H7 (cell line): Measurements from ENCODE around the gene CCNDBP1. TPM values are rescaled to one million over a fixed set of nuclear protein-coding genes. Genes with fewer than 3 reads are reported as not detected.

ENCODE experiments used
- DNase-seq: peaks from one replicate; pipeline ENCODE4 v3.0.0; 2012
- H3K27me3 ChIP-seq: 2 replicates; pipeline ENCODE4 v1.6.0; 2011; ENCODE audit warnings: mild to moderate bottlenecking, low read length; ENCODE audit not compliant: control insufficient read depth, insufficient read depth
- H3K36me3 ChIP-seq: replicated peaks from 2 replicates; pipeline ENCODE4 v1.5.1; 2011; ENCODE audit warnings: low read length; ENCODE audit not compliant: control insufficient read depth, insufficient read depth
- H3K4me3 ChIP-seq: 2 replicates; pipeline ENCODE4 v1.5.1; 2011; ENCODE audit warnings: low read depth, mild to moderate bottlenecking, control low read depth, low read length, moderate library complexity; ENCODE audit not compliant: insufficient read depth
- total RNA-seq: library from RNA; depleted of rRNA; stranded (reverse); fragments of >200 nt; shearing (Covaris generic); gene quantifications from 2 replicates; pipeline ENCODE4 v1.2.3, GENCODE V29; 2014

The CCNDBP1 gene
- total RNA-seq, 1 experiment from 2014 or later: 51.3 TPM

DNA sequence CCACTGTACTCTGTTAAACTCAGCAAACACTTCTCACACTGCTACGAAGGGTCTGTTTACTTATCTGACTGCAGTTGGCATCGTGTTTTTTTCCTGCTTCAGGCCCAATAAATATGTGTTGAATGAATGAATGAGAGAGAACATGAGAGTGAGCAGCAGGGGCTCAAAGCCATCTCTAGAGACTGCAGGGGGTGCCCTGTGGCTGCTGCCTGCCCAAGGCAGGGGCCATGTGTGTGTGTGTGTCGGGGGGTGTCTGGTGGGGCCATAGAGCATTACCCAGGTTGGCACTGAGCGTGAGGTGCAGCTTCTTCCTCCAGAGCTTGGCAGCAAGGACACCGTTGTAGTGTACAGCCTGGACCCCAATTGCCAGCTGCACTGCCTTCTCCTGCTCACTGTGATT is 20.9 kb downstream of the CCNDBP1 start:
- Histone ChIP-seq H3K36me3 (no peaks in the 10 kb centered on the region), H3K4me3 (no peak overlapping the region), H3K27me3 (no peaks in the 10 kb centered on the region)
- DNase-seq: peak; percentile 8

DNA sequence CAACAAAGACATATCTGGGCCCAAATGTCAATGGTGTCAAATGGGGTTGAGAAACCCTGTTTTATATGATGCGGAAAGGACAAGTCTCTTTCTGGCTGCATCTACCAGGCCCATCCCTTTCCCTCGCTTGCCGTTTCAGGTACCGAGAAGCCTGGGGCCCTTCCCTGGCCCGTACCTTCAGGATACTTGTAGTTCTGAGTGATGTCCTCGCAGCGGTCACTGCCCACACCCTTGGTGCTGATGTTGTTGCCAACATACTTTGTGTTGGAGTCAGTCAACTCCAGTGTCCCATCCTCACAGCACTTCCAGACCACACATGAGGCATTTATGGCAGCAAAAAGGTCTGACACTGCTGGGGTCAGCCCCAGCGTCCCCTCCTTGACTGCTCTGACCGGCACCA is 21.8 kb downstream of the CCNDBP1 start:
- Histone ChIP-seq H3K4me3 (no peak overlapping the region), H3K36me3 (no peaks in the 10 kb centered on the region), H3K27me3 (no peaks in the 10 kb centered on the region)
- DNase-seq: peak; percentile 10

DNA sequence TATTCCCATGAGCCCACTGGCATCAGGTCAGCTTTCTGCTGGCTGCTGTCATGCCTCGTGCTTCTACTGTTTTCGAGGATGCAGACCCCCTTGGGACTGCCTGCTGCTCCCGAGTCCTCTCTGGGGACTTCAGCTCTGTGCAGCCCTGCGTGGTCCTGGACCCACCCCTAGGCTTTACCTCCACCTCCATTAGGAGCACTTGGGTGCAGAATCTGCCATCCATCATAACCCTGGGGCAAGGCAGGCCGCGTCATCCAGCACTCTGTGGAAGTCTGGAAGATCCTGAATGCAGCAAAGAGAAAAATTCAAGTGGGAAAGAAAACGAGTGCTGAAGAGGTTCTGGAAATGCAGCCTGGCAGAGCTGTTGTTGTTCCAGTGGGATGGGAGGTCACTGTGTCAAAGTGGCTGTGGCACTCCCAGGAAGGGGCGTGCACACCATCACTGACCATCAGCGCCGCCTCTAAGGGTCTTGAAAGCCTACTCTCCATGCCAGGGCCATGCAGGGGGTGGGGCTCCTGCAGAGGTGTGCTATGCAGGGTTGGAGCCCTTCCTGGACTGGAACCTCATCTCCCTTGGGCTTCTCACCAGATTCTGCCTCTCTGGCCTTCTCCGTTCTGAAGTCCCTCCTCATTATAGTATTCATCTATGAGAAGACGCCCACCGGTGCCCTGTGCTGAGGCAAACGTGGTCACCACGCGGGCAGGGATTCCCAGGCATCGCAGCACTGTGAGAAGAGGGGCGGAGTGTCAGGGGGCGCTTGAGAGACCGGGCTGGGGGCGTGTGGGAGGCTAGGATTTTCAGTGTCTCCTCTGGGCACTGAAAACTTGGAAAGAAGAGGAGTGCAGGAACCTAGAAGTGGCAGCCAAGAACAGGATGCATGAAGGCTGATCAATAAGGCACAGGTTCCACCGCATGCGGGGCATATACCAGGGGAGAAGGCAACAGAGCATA is 23.1 kb downstream of the CCNDBP1 start:
- DNase-seq: peak; percentile 11

DNA sequence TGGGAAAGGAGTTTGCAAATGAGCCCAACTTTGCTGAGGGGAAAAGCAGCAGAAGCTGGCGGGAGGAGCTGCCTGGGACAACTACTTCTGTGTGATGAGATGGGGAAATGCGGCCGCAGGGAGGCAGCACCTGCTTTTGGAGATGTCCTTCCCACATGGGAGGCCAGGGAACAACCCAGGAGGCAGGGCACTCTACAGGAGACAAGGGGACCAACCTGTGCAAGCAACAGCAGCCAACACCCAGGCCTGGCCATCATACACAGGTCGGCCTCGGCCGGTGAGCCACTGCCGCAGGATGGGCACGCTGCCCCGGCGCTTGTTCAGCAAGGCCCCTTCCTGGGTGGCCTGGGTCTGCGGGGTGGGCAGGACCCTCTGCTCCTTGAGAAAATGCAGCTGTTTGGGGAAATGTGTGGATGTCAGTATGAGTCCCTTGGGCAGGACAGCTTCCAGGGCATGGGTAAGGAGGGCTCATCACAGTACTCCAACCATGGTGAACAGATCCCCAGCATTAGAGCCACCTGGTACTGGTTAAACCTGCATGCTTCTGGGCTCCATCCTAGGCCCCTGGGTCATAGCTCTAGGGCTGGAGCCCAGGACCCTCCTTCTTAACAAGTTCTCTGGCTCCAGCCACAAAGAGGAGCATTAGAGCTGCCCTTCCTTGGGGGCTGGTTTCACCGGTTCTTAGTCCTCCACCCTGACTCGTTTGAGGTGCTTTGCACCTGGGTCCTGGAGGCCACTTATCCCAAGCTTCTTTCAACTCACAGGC is 24.0 kb downstream of the CCNDBP1 start:
- Histone ChIP-seq H3K27me3 (no peaks in the 10 kb centered on the region), H3K4me3 (no peak overlapping the region), H3K36me3 (no peaks in the 10 kb centered on the region)
- DNase-seq: peak; percentile 89

More for the DNA sequence above, 23.1 kb downstream of the CCNDBP1 start:
- Histone ChIP-seq H3K4me3 (no peak overlapping the region), H3K27me3 (no peaks in the 10 kb centered on the region), H3K36me3 (no peaks in the 10 kb centered on the region)

DNA sequence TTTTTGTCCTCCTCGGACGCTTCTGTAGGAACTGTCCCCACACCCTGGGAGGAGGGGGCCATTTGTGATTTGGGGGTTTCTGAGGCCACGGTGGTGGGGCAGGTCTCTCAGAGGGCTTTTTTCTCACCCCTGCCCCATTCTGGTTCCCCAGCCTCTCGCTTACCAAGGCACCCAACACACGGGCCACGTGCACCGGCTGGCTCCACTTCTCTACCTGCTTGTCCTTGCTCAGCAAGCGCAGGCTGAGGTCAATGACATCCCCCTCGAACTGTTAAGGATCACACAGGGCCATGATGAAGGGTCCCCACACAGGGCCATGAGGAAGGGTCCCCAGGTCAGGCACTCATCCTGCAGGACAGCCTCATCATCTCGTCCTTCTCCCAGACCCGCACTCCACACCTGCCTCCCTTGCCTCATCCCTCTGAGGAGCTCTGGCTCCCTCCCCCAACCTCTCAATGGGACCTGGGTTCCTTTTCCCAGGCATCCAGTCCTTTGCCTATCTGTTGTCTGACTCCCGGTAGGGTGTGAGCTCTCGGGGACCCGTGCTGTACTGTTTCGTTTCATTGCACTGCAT is 25.1 kb downstream of the CCNDBP1 start:
- Histone ChIP-seq H3K27me3 (no peaks in the 10 kb centered on the region), H3K4me3 (no peak overlapping the region), H3K36me3 (no peaks in the 10 kb centered on the region)
- DNase-seq: peak; percentile 16

DNA sequence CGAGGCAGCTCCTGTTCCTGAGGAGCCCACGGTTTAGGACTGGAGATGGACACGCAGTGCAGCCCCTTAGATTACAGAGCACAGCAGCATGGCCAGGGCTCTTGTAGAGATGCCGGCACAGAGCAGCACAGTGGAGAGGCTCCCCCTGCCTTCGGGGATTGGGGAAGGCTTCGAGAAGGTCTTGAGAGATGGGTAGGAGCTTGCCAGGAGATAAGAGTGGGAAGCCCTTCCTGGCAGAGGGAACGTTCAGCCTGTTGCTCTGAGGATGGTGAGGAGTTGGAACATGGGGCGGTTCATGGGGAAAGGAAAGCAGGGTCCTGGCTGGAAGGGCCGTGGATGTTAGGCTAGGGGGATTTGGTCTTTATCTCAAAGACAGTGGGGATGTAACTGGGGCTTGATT is 25.6 kb downstream of the CCNDBP1 start:
- Histone ChIP-seq H3K27me3 (no peaks in the 10 kb centered on the region), H3K4me3 (no peak overlapping the region), H3K36me3 (no peaks in the 10 kb centered on the region)
- peak; percentile 27 for DNase-seq

DNA sequence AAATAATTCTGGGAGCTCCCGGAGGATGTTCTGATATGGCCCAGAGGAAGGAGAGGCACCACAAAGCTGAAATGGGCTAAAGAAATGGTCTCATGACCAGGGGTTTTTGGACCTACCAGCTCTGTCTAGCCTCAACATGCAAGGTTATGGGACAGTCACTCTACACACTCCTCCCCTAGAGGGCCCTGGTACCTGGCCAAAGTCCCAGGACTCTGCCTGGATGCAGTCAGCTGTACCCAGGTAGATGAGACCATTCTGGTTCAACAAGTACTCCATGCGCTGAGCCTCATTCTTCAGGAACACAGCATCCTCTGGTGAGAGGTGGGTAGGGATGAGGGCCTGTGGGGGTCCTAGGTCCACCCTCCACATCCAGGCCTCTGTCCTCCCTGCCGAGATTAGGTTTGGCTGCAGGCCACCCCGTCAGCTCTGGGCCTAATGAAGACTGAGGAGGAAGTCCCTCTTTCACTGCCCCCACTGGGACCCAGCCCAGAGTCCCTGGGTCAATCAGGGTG is 26.1 kb downstream of the CCNDBP1 start:
- no peaks in the 10 kb centered on the region for H3K36me3 ChIP-seq
- no peak overlapping the region for H3K4me3 ChIP-seq
- H3K27me3 ChIP-seq: no peaks in the 10 kb centered on the region
- peak; percentile 15 for DNase-seq

DNA sequence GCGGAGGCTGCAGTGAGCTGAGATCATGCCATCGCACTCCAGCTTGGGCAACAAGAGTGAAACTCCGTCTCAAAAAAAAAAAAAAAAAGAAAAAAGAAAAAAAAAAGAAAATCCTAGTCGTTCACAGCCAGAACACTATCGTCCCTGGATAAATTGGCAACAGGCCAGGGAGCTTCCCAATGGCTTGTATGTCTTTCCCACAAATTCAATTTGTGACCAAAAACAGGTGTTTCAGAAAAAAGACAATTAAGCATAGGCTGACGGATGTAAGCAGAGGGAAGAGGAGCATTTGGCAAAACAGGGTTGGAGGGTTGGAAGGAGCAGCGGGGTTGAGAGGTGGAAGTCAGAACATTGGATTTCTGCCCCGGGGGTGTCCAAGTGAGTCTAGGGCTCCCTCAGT is 27.1 kb downstream of the CCNDBP1 start:
- Histone ChIP-seq H3K27me3 (no peaks in the 10 kb centered on the region), H3K36me3 (no peaks in the 10 kb centered on the region), H3K4me3 (no peak overlapping the region)
- DNase-seq: no peak

DNA sequence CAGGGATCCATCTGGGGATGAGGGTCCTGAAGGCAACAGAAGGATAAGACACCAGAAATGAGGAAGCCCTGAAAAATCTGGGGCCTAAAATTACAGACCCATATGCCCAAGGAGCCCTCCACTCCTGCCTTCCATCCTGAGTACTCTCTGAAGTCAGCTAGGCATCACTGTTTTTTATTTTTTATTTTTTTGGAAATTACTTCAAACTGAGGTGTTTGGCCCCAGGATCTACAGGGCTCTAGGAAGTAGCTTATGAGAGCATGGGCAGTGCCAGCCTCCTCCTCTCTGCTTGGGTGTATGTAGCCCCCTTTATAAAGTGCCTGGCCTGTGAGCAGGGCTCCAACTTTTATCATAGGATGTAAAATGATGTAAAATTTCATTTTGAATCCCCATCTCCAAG is 27.7 kb downstream of the CCNDBP1 start:
- DNase-seq: no peak
- H3K36me3 ChIP-seq: no peaks in the 10 kb centered on the region
- no peak overlapping the region for H3K4me3 ChIP-seq

DNA sequence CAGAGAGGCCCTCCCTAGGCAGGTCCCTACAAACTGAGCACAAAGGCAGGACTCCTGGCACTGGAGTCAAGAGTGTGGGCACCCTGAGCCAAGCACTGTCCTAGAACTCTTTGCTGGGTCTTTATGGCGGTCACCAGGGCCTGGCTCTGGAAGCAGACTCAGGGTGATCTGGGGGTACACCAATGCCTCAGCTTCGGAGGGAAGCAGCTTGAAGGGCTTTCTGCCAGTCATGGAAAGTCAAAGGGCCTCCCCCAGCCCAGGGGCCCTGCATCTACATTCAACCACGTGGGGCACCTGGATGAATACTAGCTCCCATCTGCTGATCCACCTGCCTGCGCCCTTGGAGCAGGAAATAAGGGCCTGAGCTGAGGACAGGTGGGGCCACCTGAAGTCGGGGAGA is 28.3 kb downstream of the CCNDBP1 start:
- no peak overlapping the region for H3K4me3 ChIP-seq
- no peaks in the 10 kb centered on the region for H3K36me3 ChIP-seq
- no peak for DNase-seq
- H3K27me3 ChIP-seq: no peaks in the 10 kb centered on the region

More for the DNA sequence above, 27.7 kb downstream of the CCNDBP1 start:
- no peaks in the 10 kb centered on the region for H3K27me3 ChIP-seq

DNA sequence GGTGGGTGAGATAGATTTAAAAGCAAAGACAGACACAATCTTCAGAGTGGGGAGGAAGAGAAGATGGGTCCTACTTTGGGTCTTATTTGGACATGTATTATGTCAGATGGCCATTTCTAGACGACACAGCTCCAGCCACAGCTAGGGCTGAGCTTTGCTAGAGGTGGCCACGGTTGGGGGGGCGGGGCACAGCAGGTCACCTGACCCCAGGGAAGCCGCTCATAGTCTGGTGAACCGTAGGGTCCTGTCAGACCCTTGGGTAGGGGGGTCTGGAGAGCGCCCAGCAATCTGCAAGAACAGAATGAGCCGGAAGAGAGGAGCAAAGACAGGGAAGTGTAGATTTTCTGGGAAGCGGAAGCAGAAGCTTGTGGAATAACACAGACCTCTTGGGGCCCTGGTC is 29.0 kb downstream of the CCNDBP1 start:
- DNase-seq: peak; percentile 42
- Histone ChIP-seq H3K4me3 (no peak overlapping the region), H3K36me3 (no peaks in the 10 kb centered on the region), H3K27me3 (no peaks in the 10 kb centered on the region)

DNA sequence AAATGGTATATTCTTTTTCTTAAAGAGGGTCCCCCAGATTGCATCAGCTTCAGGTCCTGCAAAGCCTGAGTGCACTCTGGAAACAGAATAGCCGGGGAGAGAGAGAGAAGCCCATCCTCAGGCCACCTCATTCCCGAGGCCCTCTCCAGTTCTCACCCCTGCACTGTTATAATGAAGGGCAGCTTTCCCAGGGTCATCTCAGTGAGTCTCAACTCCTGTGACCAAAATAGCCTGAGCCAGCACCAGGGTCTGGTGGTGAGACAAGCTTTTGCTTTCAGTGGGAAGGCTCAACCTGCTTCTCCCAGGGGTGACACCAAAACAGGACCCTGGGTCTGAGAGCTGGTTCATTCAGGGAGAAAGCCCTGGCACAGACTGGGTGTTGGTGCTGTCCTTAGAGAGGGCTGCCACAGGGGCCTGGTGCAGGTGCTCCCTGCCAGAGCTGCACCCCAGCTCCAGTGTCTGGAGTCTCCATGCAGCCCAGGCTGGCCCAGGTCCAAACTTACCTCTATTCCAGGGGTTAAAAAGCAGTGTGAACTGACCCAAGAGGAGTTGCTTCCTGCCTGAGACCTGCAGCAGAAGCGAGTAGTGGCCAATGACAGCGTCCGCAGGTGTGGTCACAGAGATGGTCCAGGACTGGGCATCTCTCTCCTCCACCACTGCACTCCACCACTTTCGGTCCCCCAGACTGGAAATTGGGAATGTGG is 29.5 kb downstream of the CCNDBP1 start:
- H3K4me3 ChIP-seq: no peak overlapping the region
- DNase-seq: peak; percentile 29
- no peaks in the 10 kb centered on the region for H3K36me3 ChIP-seq
- H3K27me3 ChIP-seq: no peaks in the 10 kb centered on the region

DNA sequence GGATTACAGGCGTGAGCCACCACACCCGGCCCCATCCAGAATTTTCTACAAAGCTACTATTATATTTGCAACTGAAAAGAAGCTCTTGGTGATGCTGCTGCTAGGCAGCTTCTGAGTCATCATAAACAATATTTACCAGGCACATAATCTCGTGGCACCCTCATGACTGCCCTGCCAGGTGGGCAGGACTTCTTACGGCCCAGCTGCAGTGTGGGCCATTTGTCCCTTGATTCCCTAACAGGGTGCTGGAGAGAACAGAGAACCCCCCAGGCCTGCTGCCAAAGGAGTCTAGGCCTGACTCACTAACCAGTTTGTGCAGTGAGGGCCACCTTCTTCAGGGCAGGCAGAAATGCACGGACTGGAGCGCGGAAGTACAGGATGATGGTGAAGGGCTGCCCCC is 30.8 kb downstream of the CCNDBP1 start:
- no peak for DNase-seq
- H3K27me3 ChIP-seq: no peaks in the 10 kb centered on the region

More for the DNA sequence above, 30.8 kb downstream of the CCNDBP1 start:
- Histone ChIP-seq H3K4me3 (no peak overlapping the region), H3K36me3 (no peaks in the 10 kb centered on the region)
